Gastrocnemius medialis (tissue), 4 donors: ENCODE data around the gene RARB. TPM values are rescaled to one million over a fixed set of nuclear protein-coding genes. Genes with fewer than 3 reads are reported as not detected.

Source experiments
- ATAC-seq, 2 donors: fragments of 150-250 bp; one replicate each; pipeline ENCODE4 v1.9.1; 2016
- DNase-seq, 2 donors: peaks; one replicate each; pipeline ENCODE4 v3.0.0-alpha.2; 2019
- H3K27ac ChIP-seq, 4 donors: fragments of 200-600 bp; sonication (generic); 1 replicate in 1 of 4; 2 replicates in 3 of 4; pipeline ENCODE4 v1.5.1; 2016 to 2018; ENCODE audit warnings: mild to moderate bottlenecking in 2 of 4, moderate library complexity in 1 of 4
- H3K27me3 ChIP-seq, 3 donors: fragments of 200-600 bp; sonication (generic) in 2 of 3; 1 replicate in 1 of 3; 2 replicates in 2 of 3; pipeline versions ENCODE4 v1.5.1 to v1.6.0; 2016 to 2019; ENCODE audit warnings: mild to moderate bottlenecking in 1 of 3, moderate library complexity in 1 of 3
- H3K36me3 ChIP-seq, 2 donors: fragments of 200-600 bp; sonication (generic) in 1 of 2; one replicate each; pipeline ENCODE4 v1.5.1; 2017 to 2018
- H3K4me1 ChIP-seq, 2 donors: fragments of 200-600 bp; sonication (generic) in 1 of 2; one replicate each; pipeline ENCODE4 v1.5.1; 2016 to 2017; ENCODE audit warnings: mild to moderate bottlenecking in 2 of 2
- H3K4me3 ChIP-seq, 4 donors: fragments of 200-600 bp; sonication (generic) in 3 of 4; 1 replicate in 1 of 4; 2 replicates in 3 of 4; pipeline ENCODE4 v1.5.1; 2016 to 2019; ENCODE audit warnings: mild to moderate bottlenecking in 2 of 4
- H3K9me3 ChIP-seq, 3 donors: fragments of 200-600 bp; sonication (generic) in 2 of 3; 1 replicate in 1 of 3; 2 replicates in 2 of 3; pipeline ENCODE4 v1.5.1; 2016 to 2019
- POLR2A ChIP-seq, 2 donors: fragments of 450-650 bp; IDR thresholded peaks; one replicate each; pipeline ENCODE4 v1.6.1; 2017; ENCODE audit warnings: antibody characterized with exemption in 2 of 2, mild to moderate bottlenecking in 2 of 2, moderate library complexity in 2 of 2
- in situ Hi-C, 4 donors: fragments of 200-750 bp; cut with MboI; loops; one replicate each; pipeline versions ENCODE4 v1.15.0 to v1.8.0; 2017; ENCODE audit warnings: low sequenced_read_pairs in 4 of 4
- intact Hi-C: fragments of 100-400 bp; cut with DNase I; formaldehyde crosslinking; loops from one replicate; pipeline ENCODE4 v1.15.1; 2023; ENCODE audit warnings: low total_unique reads
- total RNA-seq, 4 donors: library from RNA; depleted of rRNA; stranded (reverse); fragments of >200 nt; gene quantifications; one replicate each; pipeline versions ENCODE4 v1.1.0 to v1.2.3, GENCODE V29; 2016
- TF ChIP-seq, protein P1 (sequence below), 5 experiments: fragments of 450-650 bp in 3 of 5; fragments of 200-600 bp in 2 of 5; sonication (generic) in 2 of 5; IDR thresholded peaks in 4 of 5; conservative IDR thresholded peaks in 1 of 5; 1 replicate in 4 of 5; 2 replicates in 1 of 5; pipeline ENCODE4 v1.5.1; 2016 to 2019; ENCODE audit warnings: antibody characterized with exemption in 5 of 5, mild to moderate bottlenecking in 3 of 5, moderate library complexity in 3 of 5

The RARB gene
- total RNA-seq, 4 donors from 2014 or later = 1.2 to 3.0 (median 1.9) TPM

DNA sequence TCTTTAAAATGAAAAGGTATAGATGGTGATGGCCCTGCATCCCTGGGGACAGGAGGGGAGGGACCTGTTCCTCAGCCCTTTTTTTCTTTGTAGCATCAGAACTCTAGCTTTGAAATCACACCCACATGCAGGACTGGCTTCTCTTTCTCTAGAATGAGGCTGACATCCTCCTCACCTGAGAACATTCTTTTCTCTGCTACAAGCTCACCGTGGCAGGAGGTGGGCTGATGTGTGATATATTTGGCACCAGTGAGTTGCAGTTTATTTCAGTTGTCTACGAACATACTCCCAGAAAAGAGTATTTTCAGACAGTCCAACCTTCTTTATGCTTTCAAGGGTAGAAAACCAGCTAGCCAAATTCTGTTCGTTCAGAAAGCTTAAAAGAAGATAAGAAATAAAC lies 43.6 kb upstream of the RARB start:
- Histone ChIP-seq H3K4me1 (no peaks in the 10 kb centered on the region), H3K27me3 (no peaks in the 10 kb centered on the region), H3K9me3 (no peaks in the 10 kb centered on the region), H3K27ac (no peak overlapping the region), H3K36me3 (no peaks in the 10 kb centered on the region), H3K4me3 (no peak overlapping the region)
- TF ChIP-seq, protein P1, sequence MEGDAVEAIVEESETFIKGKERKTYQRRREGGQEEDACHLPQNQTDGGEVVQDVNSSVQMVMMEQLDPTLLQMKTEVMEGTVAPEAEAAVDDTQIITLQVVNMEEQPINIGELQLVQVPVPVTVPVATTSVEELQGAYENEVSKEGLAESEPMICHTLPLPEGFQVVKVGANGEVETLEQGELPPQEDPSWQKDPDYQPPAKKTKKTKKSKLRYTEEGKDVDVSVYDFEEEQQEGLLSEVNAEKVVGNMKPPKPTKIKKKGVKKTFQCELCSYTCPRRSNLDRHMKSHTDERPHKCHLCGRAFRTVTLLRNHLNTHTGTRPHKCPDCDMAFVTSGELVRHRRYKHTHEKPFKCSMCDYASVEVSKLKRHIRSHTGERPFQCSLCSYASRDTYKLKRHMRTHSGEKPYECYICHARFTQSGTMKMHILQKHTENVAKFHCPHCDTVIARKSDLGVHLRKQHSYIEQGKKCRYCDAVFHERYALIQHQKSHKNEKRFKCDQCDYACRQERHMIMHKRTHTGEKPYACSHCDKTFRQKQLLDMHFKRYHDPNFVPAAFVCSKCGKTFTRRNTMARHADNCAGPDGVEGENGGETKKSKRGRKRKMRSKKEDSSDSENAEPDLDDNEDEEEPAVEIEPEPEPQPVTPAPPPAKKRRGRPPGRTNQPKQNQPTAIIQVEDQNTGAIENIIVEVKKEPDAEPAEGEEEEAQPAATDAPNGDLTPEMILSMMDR (IDR thresholded peaks at IDR 0.05 in 4 of 5, conservative IDR thresholded peaks at IDR 0.05 in 1 of 5) = no peak
- TF ChIP-seq POLR2A (IDR thresholded peaks at IDR 0.05) = no peak
- no peak for DNase-seq
- in situ Hi-C loops (no loop called here), intact Hi-C loops (no loop called here)
- no peak for ATAC-seq

DNA sequence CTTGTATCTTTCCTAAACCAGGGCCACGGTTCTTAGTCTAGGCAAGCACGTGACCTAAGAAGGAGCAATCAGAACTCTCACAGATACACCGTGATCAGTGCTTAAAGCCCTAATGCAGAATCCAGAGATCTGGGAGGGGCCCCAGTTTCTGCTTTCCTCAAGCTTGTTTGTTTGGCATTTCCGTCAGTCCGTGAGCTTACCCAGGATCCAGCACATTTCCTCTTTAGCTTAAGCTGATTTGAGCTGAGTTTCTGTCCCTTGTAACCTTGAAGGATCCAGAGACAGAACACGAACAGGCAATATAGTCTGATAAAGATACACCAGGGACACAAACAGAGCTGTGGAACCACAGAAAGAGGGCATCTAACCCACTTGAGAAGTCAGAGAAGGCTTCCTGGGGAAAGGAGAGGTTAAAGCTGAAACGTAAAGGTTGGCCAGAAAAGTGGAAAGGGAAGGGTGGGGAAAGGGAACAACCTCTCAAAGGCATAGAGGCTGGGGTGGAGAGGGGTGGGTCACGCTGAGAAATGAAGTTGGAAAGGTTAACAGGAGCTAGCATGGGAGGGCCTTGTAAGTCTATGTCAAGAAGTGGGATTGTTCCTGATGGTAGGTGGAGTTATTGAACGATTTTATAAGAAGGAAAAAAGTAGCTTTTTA lies 42.1 kb upstream of the RARB start:
- Histone ChIP-seq H3K4me3 (no peak overlapping the region), H3K27ac (peak overlapping the region in 3 of 4 donors; percentile 29 to 60 (median 45)), H3K9me3 (no peaks in the 10 kb centered on the region), H3K4me1 (no peaks in the 10 kb centered on the region), H3K36me3 (no peaks in the 10 kb centered on the region), H3K27me3 (no peaks in the 10 kb centered on the region)
- in situ Hi-C loops (no loop called here), intact Hi-C loops (no loop called here)
- DNase-seq (no peak), ATAC-seq (peak; percentile 36 to 39)
- TF ChIP-seq, protein P1 (IDR thresholded peaks at IDR 0.05 in 4 of 5, conservative IDR thresholded peaks at IDR 0.05 in 1 of 5) = no peak
- no peak for TF ChIP-seq POLR2A (IDR thresholded peaks at IDR 0.05)

DNA sequence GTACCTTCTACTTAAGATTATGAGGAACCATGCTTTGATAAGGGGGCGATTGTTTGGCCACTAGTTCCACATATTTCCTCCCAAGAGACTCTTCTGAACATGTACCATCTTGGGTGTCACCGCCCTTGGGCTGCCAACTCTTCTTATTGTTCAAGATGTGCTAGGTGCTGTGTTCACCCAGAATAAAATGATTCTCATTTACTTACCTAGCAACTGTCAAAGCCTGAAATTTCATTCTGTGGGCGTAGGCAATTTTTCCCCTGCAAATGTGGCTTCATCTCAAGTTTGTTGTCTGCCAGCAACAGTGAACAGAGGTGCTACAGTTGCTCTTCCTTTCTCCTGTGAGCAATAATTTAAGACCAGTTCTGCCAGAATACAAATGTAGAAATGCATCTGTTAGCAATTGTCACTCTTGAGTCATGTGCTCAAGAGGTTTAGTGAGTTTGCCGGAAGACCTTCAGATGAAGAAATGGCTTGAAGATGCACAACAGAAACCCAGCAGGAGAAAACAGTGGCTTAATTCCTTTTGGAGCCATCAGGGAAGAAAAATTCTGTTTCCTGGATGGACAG lies 41.3 kb upstream of the RARB start:
- TF ChIP-seq, protein P1 (IDR thresholded peaks at IDR 0.05 in 4 of 5, conservative IDR thresholded peaks at IDR 0.05 in 1 of 5) = no peak
- no peak for TF ChIP-seq POLR2A (IDR thresholded peaks at IDR 0.05)
- Histone ChIP-seq H3K36me3 (no peaks in the 10 kb centered on the region), H3K4me1 (no peaks in the 10 kb centered on the region), H3K9me3 (no peaks in the 10 kb centered on the region), H3K27me3 (no peaks in the 10 kb centered on the region), H3K27ac (peak overlapping the region in 1 of 4 donors; percentile 29), H3K4me3 (no peak overlapping the region)
- DNase-seq (no peak), ATAC-seq (no peak)
- intact Hi-C loops = no loop called here
- in situ Hi-C loops = no loop called here

DNA sequence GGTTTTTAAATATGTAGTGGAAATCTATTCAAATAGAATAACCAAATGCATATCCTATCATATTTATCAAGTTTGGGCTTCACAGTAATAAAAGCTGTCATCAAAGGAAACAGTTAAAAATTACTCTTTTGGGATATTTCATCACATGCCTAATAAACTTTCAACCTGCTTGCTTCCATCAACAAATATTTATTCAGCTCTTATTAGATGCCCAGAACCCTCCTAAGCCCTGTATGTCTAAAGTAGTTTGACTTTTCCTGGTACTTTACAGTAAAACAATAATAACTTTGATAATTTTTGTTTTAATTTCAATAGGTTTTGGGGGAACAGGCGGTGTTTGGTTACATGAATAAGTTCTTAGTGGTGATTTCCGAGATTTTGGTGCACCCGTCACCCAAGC lies 37.5 kb upstream of the RARB start:
- H3K27ac ChIP-seq = no peak overlapping the region
- no peaks in the 10 kb centered on the region for H3K36me3 ChIP-seq
- no peaks in the 10 kb centered on the region for H3K27me3 ChIP-seq
- H3K4me3 ChIP-seq = no peak overlapping the region
- intact Hi-C loops = no loop called here
- no peaks in the 10 kb centered on the region for H3K9me3 ChIP-seq
- H3K4me1 ChIP-seq = no peaks in the 10 kb centered on the region
- DNase-seq (no peak), ATAC-seq (no peak)
- in situ Hi-C loops = no loop called here
- no peak for TF ChIP-seq POLR2A (IDR thresholded peaks at IDR 0.05)
- TF ChIP-seq, protein P1 (IDR thresholded peaks at IDR 0.05 in 4 of 5, conservative IDR thresholded peaks at IDR 0.05 in 1 of 5) = no peak
